Uterus (tissue), 4 donors: ENCODE measurements around the gene MRGPRF. TPM values are rescaled to one million over a fixed set of nuclear protein-coding genes. Genes with fewer than 3 reads are reported as not detected.

Source experiments
- DNase-seq, 2 donors: peaks; one replicate each; pipeline ENCODE4 v3.0.0-alpha.2; 2019 to 2020
- H3K27ac ChIP-seq, 2 donors: fragments of 200-600 bp; sonication (generic); 1 replicate in 1 of 2; 2 replicates in 1 of 2; pipeline ENCODE4 v1.5.1; 2016 to 2018
- H3K27me3 ChIP-seq, 2 donors: fragments of 200-600 bp; sonication (generic); one replicate each; pipeline ENCODE4 v1.5.1; 2018 to 2019; ENCODE audit warnings: control low read depth in 1 of 2
- H3K36me3 ChIP-seq, 2 donors: fragments of 200-600 bp; sonication (generic); one replicate each; pipeline ENCODE4 v1.5.1; 2019; ENCODE audit warnings: control low read depth in 1 of 2
- H3K4me1 ChIP-seq, 2 donors: fragments of 200-600 bp; sonication (generic); one replicate each; pipeline ENCODE4 v1.5.1; 2018 to 2019; ENCODE audit warnings: control low read depth in 1 of 2
- H3K4me3 ChIP-seq, 2 donors: fragments of 200-600 bp; sonication (generic); 1 replicate in 1 of 2; 2 replicates in 1 of 2; pipeline ENCODE4 v1.5.1; 2018 to 2019; ENCODE audit warnings: mild to moderate bottlenecking in 1 of 2
- H3K9me3 ChIP-seq, 2 donors: fragments of 200-600 bp; sonication (generic); one replicate each; pipeline ENCODE4 v1.5.1; 2019; ENCODE audit warnings: control low read depth in 1 of 2
- CTCF ChIP-seq, 4 experiments: fragments of 200-600 bp in 2 of 4; fragments of 450-650 bp in 2 of 4; sonication (generic) in 2 of 4; IDR thresholded peaks; one replicate each; pipeline ENCODE4 v1.5.1; 2016 to 2019; ENCODE audit warnings: antibody characterized with exemption in 4 of 4, mild to moderate bottlenecking in 2 of 4, moderate library complexity in 1 of 4
- POLR2A ChIP-seq, 2 donors: fragments of 450-650 bp; IDR thresholded peaks; one replicate each; pipeline ENCODE4 v1.6.1; 2016; ENCODE audit warnings: antibody characterized with exemption in 2 of 2, mild to moderate bottlenecking in 1 of 2, moderate library complexity in 1 of 2
- intact Hi-C: fragments of 100-400 bp; cut with DNase I; formaldehyde crosslinking; loops from one replicate; pipeline ENCODE4 v1.15.1; 2023; ENCODE audit warnings: low total_unique reads
- total RNA-seq, 4 donors: library from RNA; depleted of rRNA in 3 of 4; stranded (reverse); fragments of >200 nt in 3 of 4; gene quantifications; one replicate each; pipeline versions ENCODE4 v1.1.0 to v1.2.4, GENCODE V29; 2014 to 2023
- donor health status: DM: yes; HTN: yes; CAD: no.

Gene MRGPRF
- total RNA-seq, 4 donors from 2014 or later = 52.6 to 173 (median 75.0) TPM

DNA sequence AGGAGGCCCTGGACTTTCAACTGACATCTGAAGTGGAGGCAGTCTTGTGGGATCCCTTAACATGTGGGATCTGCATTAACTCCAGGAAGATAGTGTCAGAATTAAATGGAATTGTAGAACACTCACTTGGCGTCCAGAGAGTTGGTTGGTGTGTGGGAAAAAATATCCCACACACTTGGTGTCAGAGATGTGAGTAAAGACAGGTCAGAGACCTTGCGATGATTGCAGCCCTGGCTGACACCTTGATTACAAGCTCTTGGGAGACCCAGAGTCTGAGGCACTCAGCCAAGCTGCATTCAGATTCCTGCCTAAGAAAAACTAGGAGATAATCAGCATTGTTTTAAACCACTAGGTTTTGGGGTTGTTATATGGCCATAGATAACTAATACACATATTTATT lies 28.5 kb upstream of the MRGPRF start:
- Histone ChIP-seq H3K27me3 (no peaks in the 10 kb centered on the region), H3K4me1 (no peaks in the 10 kb centered on the region), H3K4me3 (no peak overlapping the region), H3K36me3 (no peaks in the 10 kb centered on the region), H3K9me3 (no peaks in the 10 kb centered on the region), H3K27ac (peak overlapping the region; percentile 7 to 19)
- no peak for TF ChIP-seq POLR2A (IDR thresholded peaks at IDR 0.05)
- TF ChIP-seq CTCF (IDR thresholded peaks at IDR 0.05) = no peak
- DNase-seq = no peak
- intact Hi-C loops = no loop called here

DNA sequence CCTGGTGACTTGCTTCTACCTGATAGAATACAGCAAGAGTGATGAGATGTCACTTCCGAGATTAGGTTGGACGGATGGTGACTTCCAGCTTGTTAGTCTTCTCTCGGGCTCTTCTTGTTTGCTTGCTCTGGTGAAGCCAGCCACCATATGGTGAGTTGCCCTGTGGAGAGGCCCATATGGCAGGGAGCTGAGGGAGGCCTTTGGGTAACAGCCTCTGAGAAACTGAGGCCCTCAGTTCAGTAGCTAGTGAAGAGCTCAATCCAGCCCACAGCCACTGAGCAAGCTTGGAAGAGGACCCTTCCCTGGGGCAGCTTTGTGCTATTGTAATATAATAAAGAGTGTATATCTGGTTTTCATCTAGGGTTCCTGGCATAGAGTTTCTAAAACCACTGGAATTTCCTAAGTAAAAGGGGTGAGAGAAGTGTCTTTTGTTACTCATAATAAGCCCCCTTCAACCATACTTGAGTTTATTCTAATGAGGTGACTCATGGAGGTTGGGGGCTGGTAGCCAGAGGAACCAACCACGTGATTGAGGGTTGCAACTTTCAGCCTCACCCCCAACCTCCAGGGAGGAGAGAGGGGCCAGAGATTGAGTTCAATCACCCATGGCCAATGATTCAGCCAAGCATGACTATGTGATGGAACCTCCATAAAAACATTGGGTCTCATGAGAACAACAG lies 27.7 kb upstream of the MRGPRF start:
- no peak for TF ChIP-seq POLR2A (IDR thresholded peaks at IDR 0.05)
- no peak for TF ChIP-seq CTCF (IDR thresholded peaks at IDR 0.05)
- Histone ChIP-seq H3K4me1 (no peaks in the 10 kb centered on the region), H3K9me3 (no peaks in the 10 kb centered on the region), H3K27ac (peak overlapping the region in 1 of 2 donors; percentile 19), H3K4me3 (no peak overlapping the region), H3K27me3 (no peaks in the 10 kb centered on the region), H3K36me3 (no peaks in the 10 kb centered on the region)
- DNase-seq = no peak
- intact Hi-C loops = no loop called here

- Histone ChIP-seq H3K27ac (no peak overlapping the region), H3K4me3 (no peak overlapping the region), H3K36me3 (no peaks in the 10 kb centered on the region), H3K4me1 (no peaks in the 10 kb centered on the region), H3K27me3 (no peaks in the 10 kb centered on the region), H3K9me3 (no peaks in the 10 kb centered on the region)
- intact Hi-C loops = no loop called here
- no peak for DNase-seq
- TF ChIP-seq CTCF (IDR thresholded peaks at IDR 0.05) = no peak
- no peak for TF ChIP-seq POLR2A (IDR thresholded peaks at IDR 0.05)
These were observed 27.0 kb upstream of the MRGPRF start for GRCh38 chr11:69040051-69040450.

DNA sequence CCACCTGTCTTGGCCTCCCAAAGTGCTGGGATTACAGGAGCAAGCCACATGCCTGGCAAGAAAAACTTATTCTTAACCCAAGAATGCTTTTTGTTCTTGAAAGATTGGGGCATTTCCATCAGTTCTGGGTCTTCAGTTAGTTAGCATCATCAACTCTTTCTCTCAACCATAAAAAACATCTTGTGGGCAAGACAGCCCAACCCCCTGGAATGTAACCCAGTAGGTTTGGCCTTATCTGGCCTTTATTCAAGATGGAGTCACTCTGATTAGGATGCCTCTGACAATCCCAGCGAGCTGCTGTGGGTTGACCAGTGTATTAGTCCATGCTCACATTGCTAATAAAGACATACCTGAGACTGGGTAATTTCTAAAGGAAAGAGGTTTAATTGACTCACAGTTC lies 26.5 kb upstream of the MRGPRF start:
- Histone ChIP-seq H3K27me3 (no peaks in the 10 kb centered on the region), H3K27ac (no peak overlapping the region), H3K4me3 (no peak overlapping the region), H3K4me1 (no peaks in the 10 kb centered on the region), H3K9me3 (no peaks in the 10 kb centered on the region), H3K36me3 (no peaks in the 10 kb centered on the region)
- TF ChIP-seq POLR2A (IDR thresholded peaks at IDR 0.05) = no peak
- TF ChIP-seq CTCF (IDR thresholded peaks at IDR 0.05) = no peak
- intact Hi-C loops = no loop called here
- no peak for DNase-seq

- no peak for DNase-seq
- TF ChIP-seq POLR2A (IDR thresholded peaks at IDR 0.05) (no peak), CTCF (IDR thresholded peaks at IDR 0.05) (no peak)
- Histone ChIP-seq H3K9me3 (no peaks in the 10 kb centered on the region), H3K4me1 (no peaks in the 10 kb centered on the region), H3K36me3 (no peaks in the 10 kb centered on the region), H3K4me3 (no peak overlapping the region), H3K27ac (peak overlapping the region; percentile 19 to 52), H3K27me3 (no peaks in the 10 kb centered on the region)
- intact Hi-C loops = no loop called here
These were observed 24.5 kb upstream of the MRGPRF start for GRCh38 chr11:69037544-69037943.
